Testis (tissue), 2 donors: ENCODE results near the gene HES1.

ENCODE experiments used
- CTCF ChIP-seq, 3 experiments: fragments of 450-650 bp in 2 of 3; fragments of 200-600 bp in 1 of 3; sonication (generic) in 1 of 3; IDR thresholded peaks; one replicate each; pipeline ENCODE4 v1.5.1; 2016 to 2019; ENCODE audit warnings: antibody characterized with exemption in 3 of 3, mild to moderate bottlenecking in 2 of 3, moderate library complexity in 1 of 3
- POLR2A ChIP-seq: fragments of 450-650 bp; IDR thresholded peaks from one replicate; pipeline ENCODE4 v1.6.1; 2017; ENCODE audit warnings: antibody characterized with exemption, mild to moderate bottlenecking, moderate library complexity

- no peak for TF ChIP-seq CTCF (IDR thresholded peaks at IDR 0.05)
- TF ChIP-seq POLR2A = no peak
These were observed 48.7 kb upstream of the HES1 start for GRCh38 chr3:194087280-194087679.
